ENCODE measurements around the gene GJD3. TPM values are rescaled to one million over a fixed set of nuclear protein-coding genes. Genes with fewer than 3 reads are reported as not detected.

Gene GJD3, protein sequence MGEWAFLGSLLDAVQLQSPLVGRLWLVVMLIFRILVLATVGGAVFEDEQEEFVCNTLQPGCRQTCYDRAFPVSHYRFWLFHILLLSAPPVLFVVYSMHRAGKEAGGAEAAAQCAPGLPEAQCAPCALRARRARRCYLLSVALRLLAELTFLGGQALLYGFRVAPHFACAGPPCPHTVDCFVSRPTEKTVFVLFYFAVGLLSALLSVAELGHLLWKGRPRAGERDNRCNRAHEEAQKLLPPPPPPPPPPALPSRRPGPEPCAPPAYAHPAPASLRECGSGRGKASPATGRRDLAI
- 0.80 to 1.4 TPM (median 0.96 TPM) in 5 replicates for total RNA-seq (2022; extraction: Qiagen RNA extraction)

DNA sequence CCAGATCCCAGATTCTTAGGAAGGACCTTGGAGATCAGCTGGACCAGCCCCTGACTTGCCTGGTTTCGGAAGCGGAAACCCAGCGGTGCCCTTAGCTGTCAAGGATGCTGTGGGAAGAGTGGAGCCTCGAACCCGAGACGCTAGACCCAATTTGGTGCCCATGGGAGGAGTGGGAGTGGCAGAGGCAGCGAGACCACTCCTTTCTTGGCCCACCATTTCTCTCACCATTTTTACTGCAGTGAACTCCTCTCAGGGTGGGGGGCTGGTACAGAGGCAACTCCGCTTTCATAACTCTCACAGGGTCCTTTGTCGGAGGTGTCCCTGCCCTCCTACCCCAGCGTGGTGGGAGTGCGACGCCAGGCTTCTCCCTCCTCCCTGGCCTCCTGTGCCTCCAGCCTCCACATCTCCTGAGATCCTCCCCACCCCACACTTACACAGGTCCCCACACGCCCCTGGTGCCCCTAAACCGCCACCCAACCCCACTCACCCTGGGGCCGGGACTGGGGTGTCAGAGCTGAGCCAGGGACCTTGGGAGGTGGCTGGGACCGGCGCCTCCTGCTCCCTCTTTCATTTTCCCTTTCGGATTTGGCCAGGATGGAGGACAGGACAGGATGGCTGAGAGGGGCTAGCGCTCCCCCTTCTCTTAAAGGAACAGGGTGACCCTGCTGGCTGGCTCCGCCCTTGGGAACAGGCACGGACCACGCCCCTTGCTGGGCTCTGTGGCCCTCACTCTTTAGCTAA is at the start of gene GJD3:
TSS of gene GJD3 (minus strand) at position 617 of the 741 bp plus-strand sequence. CDS start 922 bp downstream, outside the sequence.

Other genes starting within 250 kb of the GJD3 start
- 60.6 to 69.1 TPM (median 64.3 TPM) in 5 replicates for gene MSL1, start 242.8 kb downstream of the GJD3 start, total RNA-seq (2022; extraction: Qiagen RNA extraction)
- 43.0 to 55.6 TPM (median 45.3 TPM) in 5 replicates for gene CASC3, start 224.2 kb downstream of the GJD3 start, total RNA-seq (2022; extraction: Qiagen RNA extraction)
- gene RAPGEFL1, start 187.3 kb downstream of the GJD3 start, total RNA-seq (2022; extraction: Qiagen RNA extraction) = 2.2 to 3.0 TPM (median 2.8 TPM) in 5 replicates
- gene WIPF2, start 145.4 kb downstream of the GJD3 start, total RNA-seq (2022; extraction: Qiagen RNA extraction) = 18.2 to 23.5 TPM (median 21.5 TPM) in 5 replicates
- 46.8 to 55.1 TPM (median 50.8 TPM) in 5 replicates for gene CDC6, start 76.9 kb downstream of the GJD3 start, total RNA-seq (2022; extraction: Qiagen RNA extraction)
- gene RARA, start 55.6 kb downstream of the GJD3 start, total RNA-seq (2022; extraction: Qiagen RNA extraction) = 40.3 to 48.3 TPM (median 42.5 TPM) in 5 replicates
- 183 to 274 TPM (median 213 TPM) in 5 replicates for gene TOP2A, start 53.2 kb upstream of the GJD3 start, total RNA-seq (2022; extraction: Qiagen RNA extraction)
- 2,310 to 2,905 TPM (median 2,776 TPM) in 5 replicates for gene IGFBP4, start 78.7 kb upstream of the GJD3 start, total RNA-seq (2022; extraction: Qiagen RNA extraction)
- 192 to 284 TPM (median 275 TPM) in 5 replicates for gene TNS4, start 136.9 kb upstream of the GJD3 start, total RNA-seq (2022; extraction: Qiagen RNA extraction)
- gene CCR7, start 200.7 kb upstream of the GJD3 start, total RNA-seq (2022; extraction: Qiagen RNA extraction) = 0.73 to 1.5 TPM (median 0.97 TPM) in 5 replicates

Measured in A549 treated with Hydrocortisone at 1 μM for 4 hours (cell line).